ENCODE results near the gene HOXB2.

HOXB2 gene

DNA sequence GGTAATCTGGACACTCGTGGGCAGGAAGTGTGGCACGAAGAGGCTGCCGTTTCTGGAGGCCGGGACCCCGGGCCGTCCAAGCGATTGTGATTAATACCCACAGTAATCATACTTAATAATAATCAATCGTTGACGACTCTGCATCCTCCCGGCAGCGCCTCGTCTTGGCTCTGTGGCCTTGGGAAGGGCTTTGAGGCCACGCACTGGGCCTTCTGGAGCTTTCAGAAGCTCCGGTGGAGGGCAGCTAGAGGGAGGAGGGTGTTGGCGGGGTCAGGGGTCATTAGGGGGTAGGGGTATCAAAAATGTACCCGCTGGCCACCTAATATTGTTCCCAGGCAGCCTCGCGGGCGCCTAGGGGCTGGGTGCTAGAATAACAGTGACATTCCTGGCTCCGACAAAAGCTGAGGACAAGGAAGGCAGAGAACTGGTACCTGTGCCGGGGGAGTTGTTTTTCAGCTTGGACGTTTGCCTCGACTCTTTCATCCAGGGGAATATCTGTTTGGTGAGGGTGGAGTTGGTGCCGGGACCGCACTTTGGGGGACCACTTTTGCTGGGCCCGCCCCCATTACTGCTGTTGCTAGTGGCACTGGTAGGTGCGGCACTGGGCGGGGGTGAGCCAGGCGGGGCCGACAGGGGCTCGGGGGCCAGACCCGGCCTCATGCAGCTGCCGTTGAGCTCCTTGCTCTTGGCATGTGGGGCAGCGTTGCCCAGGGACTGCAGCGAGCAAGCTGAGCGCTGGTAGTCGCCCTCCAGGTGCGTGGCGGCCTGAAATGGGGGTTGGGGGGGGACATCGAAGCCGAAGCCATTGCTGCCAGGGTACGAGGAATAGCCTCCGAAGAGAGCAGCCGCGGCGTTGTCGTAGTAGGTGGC lies 6.9 kb upstream of the HOXB2 start:
- DNase-seq, result no peak

DNA sequence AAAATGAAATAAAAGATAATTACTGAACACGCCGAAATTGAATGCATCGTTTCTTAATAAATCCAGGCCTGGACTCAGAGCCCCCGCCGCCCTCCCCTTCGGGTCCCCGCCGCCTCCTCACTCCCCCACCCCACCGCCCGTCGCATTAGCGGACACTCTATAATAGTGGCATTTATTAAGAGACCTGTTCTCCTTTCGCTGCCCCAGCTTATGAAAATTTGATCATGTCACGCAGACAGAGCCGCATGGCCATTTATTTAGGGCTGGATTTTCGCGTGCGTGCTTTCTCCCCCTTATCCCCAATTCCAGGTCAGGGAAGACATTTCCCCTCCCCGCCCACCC lies 6.3 kb upstream of the HOXB2 start:
- DNase-seq, result no peak

GRCh38 chr17:48550502-48551213 lies 5.7 kb upstream of the HOXB2 start:
- DNase-seq, result no peak

DNA sequence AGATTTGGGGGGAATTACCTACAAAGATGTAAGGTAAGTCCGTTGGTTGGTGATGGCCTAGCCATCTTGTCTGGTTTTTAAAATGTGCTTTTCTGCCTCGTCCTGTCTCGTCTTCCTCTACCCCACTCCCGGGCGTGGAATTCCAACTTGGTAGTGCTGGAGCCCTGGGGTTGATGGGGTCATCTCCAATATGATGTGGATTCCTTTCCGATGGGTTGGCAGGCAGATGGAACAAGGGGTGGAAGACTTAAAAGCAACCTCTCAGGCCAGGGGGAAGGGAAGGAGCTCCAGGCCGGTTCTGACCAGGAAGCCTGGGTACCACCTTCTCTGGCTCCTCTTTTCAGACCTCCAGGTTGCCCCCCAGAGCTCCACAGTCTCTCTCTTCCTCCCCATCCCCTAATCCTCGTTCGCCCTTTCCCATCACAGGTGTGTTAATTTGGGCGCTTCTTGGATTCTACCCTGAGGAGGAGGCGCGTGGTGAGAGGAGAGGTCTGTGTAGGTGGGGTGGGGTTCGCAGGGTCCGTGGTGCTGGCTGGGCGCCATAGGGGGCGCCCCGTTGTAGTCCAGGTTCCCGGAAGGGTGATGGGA lies 5.1 kb upstream of the HOXB2 start:
- no peak for DNase-seq

- DNase-seq, result no peak
These were observed 4.3 kb upstream of the HOXB2 start for GRCh38 chr17:48549281-48549630.

DNA sequence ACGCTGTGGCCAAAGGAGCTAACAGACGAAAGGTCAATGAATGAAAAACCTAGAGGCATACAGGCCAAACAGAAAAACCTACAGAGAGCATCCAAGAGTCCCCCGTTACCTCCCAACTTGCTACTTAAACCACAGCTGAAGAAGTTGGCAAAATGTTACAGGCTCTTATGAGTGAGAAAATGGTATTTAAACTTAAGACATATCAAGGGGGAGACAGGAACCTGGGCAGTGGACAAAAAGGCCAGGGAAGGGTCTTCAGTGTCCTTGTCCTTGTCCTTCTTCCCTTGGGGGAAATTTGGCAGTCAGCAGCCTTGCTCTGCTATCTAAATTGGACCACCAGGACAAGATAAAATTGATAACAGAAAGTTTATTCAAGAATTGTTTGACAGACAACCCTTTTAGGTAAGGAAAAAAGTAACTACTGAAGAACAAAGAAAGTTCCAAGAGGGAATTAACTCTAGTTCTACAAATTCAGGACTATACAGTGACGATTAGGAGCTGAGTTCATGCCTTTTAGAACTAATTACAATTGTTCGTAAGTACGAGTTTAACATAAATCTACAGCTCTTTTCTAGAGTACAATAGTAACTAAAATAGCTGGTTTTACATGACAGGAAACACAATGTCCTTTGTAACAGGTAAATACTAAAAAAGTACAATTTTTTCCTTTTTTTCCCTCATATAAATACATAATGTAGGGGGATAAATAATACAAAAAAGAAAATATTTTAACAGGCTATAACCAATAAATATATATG lies 3.8 kb upstream of the HOXB2 start:
- no peak for DNase-seq

GRCh38 chr17:48547808-48548522 lies 3.1 kb upstream of the HOXB2 start:
- peak; percentile 35 for DNase-seq

DNA sequence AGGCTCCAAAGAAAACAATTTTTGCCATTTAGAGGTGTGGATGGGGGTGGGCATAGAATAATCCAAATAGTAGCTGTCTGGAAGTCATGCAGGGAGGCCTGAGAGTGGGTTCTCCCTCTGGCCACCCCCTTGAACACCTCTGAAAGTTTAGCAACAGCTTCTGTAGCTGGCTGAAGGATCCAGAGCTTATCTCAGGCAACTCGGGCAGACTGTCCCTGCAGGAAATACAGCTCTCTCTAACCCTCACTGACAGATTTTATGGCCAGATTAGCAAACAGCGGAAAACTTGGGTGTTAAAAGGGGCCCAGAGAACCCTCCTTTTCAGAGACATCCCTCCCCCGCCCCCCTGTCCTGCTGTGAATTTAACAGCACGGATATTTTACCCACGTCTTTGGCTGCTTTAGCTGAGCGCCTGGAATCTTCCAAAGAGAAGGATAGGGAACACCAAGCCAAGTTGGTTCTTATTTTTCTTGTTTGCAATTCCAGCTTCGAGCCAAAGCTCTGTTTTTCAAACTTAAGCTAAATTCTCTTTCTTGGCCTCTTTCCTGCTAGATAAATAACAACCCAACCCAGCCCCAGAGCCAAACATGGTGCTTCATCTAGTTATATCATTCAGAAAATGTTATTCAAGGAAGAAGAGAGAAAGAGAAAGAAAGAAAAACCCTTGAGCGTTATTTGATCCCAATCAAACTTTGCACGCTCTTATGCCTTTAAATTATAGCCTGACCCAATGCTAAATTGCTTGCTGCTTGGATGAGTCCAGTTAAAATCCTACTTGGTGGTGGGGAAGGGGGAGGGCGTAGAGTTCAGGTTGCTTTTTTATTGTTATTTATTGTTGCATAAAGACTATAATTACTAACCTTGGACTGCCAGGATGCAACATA lies 2.3 kb upstream of the HOXB2 start:
- no peak for DNase-seq

DNA sequence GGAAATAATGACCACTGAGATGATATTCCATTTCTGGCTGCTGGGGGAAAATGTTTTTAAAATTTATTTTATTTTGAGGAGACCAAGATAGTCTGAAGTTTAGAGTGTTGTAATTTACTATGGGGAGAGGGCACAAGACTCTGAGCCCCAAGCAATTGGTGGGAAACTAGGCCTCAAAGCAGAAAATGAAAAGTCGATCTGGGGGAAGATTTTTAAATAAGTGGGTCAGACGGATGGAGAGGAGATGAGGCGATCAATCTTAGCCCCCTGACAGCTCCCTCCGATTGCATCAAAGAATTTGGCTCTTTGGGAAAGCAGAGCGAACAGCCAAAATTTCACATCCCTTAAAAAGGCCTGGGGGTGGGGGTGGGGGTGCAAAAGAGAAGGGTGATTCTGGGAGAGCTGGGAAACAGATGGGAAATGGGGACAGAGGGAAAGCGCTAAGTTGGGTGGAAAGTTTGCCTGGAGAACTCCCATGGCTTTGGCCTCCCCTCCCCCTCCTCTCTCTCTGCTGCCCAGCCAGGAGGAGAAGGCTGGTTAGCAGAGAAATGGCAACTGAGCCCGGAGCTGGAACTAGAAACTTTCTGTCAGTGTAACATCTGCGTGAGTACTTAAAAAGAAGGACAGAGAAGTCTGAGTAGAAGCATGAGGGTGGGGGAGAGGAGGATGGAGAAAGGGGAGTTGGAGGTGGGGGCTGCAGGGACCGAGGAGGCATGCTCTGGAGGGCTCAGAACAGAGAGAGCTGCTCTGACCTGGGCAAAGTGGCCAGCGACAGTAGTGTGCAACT lies 1.4 kb upstream of the HOXB2 start:
- DNase-seq, result no peak

DNA sequence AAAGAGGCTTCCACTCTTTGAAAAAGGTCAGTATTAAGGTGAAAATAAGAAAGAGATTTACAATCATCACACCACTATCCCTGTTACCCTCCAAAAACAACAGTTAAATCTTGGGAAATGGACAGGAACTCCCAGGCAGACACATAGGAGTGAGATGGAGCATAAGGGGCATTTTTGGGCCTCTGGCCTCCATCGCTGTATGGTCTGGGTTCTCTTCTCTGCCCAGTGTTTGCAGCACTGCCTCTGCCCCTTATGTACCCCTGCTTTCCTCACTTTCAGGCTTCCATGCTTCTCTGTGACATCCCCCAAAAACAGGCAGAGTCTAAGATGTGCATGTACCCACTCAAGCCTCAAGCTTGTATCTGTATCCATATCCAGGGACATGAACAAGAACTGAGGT lies 630 bp upstream of the HOXB2 start:
- no peak for DNase-seq

GRCh38 chr17:48544349-48545021 lies 424 bp downstream of the HOXB2 start:
- DNase-seq, result peak; percentile 42

- no peak for DNase-seq
These were observed 1.0 kb downstream of the HOXB2 start for GRCh38 chr17:48543854-48544348.

DNA sequence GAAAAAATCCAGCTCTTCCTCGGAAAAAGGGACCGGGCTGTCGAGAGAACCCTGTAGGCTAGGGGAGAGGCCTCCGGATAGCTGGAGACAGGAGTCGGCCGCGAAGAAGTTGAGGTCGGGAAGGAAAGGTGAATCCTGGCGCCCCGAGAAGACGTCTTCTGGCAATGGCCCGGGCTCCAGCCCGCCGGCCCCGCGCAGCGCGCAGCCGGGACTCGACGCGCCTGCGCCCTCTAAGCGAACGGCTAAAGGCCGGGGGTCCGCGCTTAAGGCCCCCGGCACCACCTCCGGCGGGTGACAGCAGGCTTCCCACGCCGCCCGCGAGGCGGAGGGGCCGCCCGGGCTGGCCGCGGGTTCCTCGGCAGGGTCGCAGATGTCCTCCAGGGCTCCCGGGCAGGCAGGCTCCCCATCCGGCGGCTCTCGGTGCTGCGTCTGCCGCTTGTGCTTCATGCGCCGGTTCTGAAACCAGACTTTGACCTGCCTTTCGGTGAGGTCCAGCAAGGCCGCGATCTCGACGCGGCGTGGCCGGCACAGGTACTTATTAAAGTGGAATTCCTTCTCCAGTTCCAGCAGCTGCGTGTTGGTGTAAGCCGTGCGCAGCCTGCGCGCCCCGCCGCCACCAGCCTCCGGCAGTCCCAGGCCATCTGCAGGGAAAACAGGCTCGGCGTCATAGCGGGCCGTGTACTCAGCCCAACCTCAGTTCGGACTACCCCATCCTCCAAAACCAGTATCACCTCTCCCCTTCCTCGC lies 1.6 kb downstream of the HOXB2 start:
- peak; percentile 54 for DNase-seq

GRCh38 chr17:48542698-48543106 lies 2.2 kb downstream of the HOXB2 start:
- no peak for DNase-seq

GRCh38 chr17:48542114-48542656 lies 2.7 kb downstream of the HOXB2 start:
- peak; percentile 23 for DNase-seq

DNA sequence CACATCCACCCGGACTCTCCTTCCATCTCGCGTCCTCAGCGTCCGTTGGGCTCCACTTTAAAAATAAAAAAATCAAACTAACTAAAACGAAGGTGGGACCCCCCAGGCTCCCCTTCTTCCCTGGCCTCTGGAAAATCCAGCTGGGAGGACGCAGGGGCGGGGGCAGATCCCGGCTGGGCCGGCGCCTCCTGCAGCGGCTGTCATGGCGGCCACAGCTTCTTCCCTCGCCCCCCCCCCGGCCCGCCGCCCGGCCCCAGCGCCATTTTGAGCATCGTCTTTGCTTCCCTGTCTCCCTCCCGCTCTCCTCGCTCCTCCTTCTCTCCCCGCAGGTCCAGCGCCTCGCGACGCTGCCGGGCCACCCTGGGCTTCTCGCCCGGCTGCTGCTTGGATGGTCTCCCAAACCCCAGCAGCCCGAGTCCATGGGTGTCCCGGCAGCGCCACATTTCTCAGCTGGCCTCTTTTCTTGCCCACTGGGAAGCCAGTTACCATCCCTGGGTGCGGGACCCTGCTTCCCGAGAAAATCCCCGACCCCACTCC lies 3.3 kb downstream of the HOXB2 start:
- DNase-seq, result peak; percentile 39

DNA sequence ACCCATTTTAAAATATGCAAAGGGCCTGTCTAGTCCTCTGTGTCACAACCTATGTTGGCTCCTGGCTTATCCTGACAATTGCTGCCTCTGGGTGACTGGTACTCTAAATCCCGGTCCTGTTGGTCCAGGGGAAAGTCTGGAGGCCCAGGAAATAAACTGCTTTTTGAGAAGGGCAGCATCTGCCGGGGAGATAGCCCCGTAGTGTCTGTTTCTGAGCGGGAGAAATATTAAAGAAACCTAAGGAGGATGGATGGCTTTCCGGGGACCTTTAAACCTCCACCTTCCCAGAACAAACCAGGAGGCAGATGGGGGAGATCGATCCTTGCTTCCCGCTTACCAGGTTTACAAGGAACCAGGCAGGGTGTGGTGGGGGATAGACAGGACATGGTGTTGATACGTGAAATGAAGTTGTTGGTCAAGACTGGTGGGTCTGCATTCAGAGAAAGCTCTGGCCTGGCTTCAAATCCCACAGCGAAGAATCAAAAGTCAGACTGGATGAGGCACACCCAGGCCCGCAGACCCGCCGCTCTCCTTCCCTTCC lies 3.8 kb downstream of the HOXB2 start:
- DNase-seq, result no peak

DNA sequence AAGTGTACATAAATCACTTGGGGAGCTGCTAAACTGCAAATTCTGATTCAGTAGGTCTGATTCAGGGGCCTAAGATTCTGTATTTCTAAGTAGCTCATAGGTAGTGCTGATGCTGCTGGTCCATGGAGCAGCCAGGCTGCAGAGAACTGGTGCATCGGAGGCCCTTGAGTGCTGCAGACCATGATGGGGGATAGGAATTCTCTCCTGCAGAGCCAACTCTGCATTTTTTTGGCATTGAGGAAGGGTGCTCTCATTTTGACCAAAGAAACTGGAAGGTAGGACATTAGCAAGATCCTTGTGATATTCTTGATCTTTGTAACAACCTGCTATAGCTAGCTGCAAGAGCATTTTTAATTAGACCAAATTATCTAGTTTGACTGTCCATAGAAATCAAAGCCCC lies 4.7 kb downstream of the HOXB2 start:
- DNase-seq, result no peak
